GM19397 (cell line): ENCODE results near the gene CDKN1A.
"Not testable (repeated sequence)": the region's sequence is repeated elsewhere in the genome, so short reads cannot be mapped to it uniquely, and the experiment has no call there.

Experiments used
- ATAC-seq: cut with Tn5 transposase; IDR thresholded peaks from one replicate; pipeline ENCODE4 v1.9.1; 2021; ENCODE audit warnings: mild to moderate bottlenecking, moderate library complexity; ENCODE audit not compliant: unreplicated experiment

CDKN1A gene

DNA sequence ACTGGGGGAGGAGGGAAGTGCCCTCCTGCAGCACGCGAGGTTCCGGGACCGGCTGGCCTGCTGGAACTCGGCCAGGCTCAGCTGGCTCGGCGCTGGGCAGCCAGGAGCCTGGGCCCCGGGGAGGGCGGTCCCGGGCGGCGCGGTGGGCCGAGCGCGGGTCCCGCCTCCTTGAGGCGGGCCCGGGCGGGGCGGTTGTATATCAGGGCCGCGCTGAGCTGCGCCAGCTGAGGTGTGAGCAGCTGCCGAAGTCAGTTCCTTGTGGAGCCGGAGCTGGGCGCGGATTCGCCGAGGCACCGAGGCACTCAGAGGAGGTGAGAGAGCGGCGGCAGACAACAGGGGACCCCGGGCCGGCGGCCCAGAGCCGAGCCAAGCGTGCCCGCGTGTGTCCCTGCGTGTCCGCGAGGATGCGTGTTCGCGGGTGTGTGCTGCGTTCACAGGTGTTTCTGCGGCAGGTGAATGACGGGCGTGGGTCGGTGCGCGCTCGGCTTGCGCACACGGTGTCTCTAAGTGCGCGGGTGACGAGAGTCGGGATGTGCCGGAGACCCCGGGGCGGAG is at the start of gene CDKN1A:
Gene CDKN1A, plus strand, starts transcription at position 227 of the 555 bp plus-strand sequence. CDS start 5,388 bp downstream, outside the sequence.
- peak; percentile 55 for ATAC-seq

GRCh38 chr6:36629784-36630183 is 48.7 kb upstream of the CDKN1A start:
- no peak for ATAC-seq

DNA sequence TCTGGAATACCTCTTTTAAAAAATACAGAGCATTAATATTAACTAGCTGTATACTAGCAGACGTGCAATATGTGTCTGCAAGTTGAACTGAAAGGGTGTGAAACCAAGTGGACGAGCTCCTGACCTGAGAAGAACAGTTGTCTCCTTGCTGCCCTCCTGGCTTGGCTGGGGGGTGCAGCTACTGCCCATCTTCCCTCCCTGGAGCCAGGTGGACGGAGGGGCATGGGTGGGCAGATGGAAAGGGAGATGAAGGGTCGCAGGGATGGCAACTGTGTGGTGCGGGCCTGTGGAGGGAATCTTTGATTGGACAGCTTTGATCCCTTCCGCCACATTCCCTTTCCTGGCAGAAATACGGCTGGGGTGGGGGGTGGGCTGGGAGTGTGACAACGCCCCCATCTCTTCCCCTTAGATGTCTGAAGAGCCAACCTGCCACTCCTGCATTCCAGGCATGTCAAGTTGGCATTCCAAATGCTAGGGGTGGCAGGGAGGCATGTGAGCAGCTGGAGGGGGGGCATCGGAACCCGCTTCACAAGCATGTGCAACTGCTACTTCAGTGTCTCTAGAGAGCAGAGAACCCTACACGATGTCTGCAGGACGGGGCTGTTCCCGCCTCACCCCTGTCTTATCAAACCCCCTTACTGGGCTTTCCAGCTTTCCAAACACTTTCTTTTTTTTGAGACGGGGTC is 47.0 kb upstream of the CDKN1A start:
- ATAC-seq, result no peak

DNA sequence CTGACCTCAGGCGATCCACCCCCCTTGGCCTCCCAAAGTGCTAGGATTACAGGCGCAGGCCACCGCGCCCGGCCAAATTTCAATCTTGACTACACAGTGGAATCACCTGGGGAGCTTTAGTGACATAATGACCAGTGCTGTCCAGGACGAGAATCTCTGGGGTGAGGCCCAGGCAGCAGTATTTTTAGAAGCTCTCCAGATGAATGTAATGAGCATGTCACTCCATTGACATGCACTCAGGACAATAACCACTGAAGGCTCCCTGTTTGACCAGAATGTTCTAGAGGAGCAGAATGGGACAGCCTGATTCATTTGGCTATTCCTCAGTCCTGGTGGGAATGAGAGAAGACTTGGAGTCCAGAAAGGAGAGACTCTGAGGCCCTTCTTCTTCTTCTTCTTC is 45.1 kb upstream of the CDKN1A start:
- no peak for ATAC-seq

DNA sequence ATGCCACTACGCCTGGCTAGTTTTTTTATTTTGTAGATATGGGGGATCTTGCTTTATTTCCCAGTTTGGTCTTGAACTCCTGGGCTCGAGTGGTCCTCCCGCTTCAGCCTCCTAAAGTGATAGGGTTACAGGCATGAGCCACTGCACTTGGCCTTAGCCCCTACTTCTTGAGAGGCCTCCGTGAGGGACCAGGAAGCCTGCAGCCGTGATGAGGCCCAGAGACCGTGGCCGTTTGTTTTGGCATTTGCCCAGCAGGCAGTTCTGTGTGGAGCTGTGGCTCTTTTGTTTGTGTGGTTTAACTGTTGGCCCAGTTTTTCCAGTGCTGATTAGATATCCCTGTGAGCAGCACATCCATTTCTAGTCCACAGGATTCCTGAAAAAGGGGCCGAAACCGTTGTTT is 44.6 kb upstream of the CDKN1A start:
- ATAC-seq, result no peak

DNA sequence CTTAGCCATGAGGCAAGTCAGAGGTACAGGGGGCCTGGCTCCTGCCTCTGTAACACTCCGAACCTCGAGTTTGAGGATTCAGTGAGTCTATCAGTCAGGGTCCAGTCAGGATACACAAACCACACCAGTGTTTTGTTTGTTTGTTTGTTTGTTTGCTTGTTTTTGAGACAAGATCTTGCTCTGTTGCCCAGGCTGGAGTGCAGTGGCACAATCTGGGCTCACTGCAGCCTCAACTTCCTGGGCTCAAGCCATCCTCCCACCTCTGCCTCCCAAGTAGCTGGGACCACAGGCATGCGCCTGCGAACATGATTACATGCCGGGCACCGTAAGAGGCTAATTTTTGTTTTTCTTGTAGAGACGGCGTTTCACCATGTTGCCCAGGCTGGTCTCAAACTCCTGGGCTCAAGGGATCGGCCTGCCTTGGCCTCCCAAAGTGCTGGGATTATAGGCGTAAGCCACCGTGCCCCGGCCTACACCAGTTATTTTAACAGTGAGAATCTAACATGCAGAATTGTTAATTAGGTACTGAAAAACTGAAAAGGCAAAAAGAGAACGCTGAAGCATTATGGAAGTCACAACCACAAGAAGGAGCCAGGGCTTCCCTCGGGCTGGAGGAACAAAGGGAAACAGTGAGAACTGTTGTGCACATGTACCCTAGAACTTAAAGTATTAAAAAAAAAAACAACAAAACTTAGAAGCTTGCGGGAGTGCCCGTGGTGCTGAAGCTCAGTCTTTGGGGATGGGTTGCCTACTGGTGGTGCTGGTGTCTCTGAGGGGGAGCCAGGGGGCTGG is 44.0 kb upstream of the CDKN1A start:
- no peak for ATAC-seq

GRCh38 chr6:36636283-36636682 is 42.2 kb upstream of the CDKN1A start:
- no peak for ATAC-seq

- no peak for ATAC-seq
Observed at GRCh38 chr6:36636687-36637418, 41.7 kb upstream of the CDKN1A start.

DNA sequence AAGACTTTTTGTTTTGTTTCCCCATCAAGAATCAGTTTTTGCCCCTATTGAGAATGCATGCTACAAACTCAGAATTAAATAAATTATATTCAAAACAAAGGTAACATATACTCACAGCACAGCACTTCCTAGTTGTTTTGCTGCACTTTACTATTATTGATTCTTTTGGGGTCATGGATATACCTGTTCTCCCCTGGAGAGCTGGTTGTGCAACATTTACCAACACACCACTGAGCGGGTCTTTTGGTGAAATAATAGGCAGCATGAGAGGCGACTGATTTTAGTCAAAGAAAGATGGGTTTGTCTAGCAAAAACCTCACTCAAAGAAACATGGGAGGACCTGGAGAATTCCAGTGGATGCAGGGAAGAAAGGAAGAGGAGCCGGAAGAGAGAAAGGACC is 39.9 kb upstream of the CDKN1A start:
- ATAC-seq, result no peak

- no peak for ATAC-seq
Observed at GRCh38 chr6:36639171-36639808, 39.2 kb upstream of the CDKN1A start.

- no peak for ATAC-seq
Observed at GRCh38 chr6:36641543-36641942, 37.0 kb upstream of the CDKN1A start.

- ATAC-seq, result no peak
Observed at GRCh38 chr6:36642913-36643817, 35.3 kb upstream of the CDKN1A start.

DNA sequence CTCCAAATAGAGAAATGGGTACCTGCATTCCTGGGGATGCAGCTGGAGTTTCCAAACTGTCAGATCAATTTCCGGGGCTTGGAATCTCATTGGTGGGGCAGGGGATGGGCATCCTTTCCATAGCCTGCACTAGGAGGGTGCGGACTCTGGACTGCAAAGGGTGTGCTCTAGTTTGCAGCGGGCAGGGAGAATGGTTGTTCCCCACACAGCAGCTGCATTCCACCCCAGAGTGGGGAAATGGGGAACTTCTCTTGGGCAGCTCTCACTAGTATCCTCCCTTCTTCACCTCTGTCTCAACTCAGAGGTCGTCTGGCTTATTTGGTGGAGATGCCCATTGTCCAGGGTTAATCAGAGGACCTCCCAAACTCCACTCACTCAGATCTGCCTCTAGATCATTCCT is 34.5 kb upstream of the CDKN1A start:
- no peak for ATAC-seq

DNA sequence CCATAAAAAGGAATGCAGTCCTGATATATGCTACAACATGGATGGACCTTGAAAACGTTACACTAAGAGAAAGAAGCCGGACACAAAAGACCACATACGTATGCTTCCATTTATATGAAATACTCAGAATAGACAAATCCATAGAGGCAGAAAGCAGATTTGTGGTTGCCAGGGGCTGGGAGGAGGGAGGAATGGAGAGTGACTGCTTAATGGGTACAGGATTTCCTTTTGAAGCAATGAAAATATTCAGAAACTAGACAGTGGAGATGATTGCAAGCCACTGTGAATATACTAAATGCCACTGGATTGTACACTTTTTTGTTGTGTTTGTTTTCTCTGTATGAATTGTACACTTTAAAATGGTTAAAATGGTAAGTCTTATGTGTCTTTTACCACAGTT is 29.4 kb upstream of the CDKN1A start:
- ATAC-seq, result no peak

DNA sequence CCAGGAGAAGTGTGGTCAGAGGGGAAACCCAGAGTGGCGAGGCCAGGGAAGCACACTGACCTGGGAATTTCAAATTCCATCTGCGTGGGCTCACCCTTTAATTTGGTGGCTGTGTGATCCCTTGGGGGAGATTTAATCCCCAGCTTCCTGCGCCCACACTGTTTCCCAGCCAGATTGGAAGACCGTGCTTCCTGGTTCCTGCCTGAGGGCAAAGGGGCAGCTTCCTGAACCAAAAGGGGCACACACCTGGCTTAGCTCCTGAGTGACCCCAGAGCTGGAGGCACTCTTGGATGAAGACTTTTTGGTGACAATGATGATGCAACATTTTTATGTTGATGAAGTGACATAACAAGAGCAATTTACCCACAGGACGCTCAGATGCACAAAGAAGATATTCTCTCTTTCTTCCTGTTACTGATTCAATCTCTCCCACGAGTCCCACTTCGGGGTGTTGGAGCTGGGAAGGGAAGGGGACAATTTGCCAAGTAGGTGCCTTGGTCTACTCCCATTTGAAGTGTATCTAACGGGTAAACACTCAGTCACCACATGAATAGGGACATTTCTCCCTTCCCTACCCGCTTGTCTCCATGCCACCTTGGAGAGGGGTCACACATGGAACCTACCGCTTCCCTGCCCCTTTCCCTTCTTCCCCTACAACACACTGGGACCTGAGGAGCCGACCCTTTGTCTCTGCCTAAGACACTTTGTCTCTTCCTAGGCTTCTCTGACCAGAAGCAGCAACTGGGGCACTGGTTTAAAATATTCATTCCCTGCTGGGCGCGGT is 28.6 kb upstream of the CDKN1A start:
- no peak for ATAC-seq

GRCh38 chr6:36650848-36651478 is 27.6 kb upstream of the CDKN1A start:
- no peak for ATAC-seq

GRCh38 chr6:36651659-36652379 is 26.7 kb upstream of the CDKN1A start:
- ATAC-seq, result no peak

DNA sequence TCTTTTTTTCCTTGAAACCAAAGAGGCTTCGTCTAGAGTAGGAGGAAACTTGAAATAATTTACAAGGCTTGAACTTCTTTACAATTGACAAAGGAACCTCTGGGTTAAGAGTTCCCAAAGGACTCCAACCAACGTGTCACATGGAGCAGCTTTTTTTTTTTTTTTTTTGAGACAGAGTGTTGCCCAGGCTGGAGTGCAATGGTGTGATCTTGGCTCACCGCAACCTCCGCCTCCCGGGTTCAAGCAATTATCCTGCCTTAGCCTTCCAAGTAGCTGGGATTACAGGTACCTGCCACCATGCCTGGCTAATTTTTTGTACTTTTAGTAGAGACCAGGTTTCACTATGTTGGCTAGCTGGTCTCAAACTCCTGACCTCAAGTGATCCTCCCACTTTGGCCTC is 24.0 kb upstream of the CDKN1A start:
- ATAC-seq, result not testable (repeated sequence)
